ACC112 (cell line): Measurements from ENCODE around the gene SMAD3.

Experiments
- H2AFZ ChIP-seq: fragments of 200-600 bp; sonication (generic); one replicate; pipeline ENCODE4 v1.6.0; 2017; ENCODE audit warnings: antibody characterized with exemption, low read length; ENCODE audit not compliant: unreplicated experiment
- H3K27ac ChIP-seq: fragments of 200-600 bp; sonication (generic); 2 replicates; pipeline ENCODE4 v1.5.1; 2014; ENCODE audit warnings: low read depth, mild to moderate bottlenecking, antibody characterized with exemption, low read length, moderate library complexity
- H3K27me3 ChIP-seq: fragments of 200-600 bp; sonication (generic); 2 replicates; pipeline ENCODE4 v1.6.1; 2014; ENCODE audit warnings: mild to moderate bottlenecking, antibody characterized with exemption, low read length, moderate library complexity, mixed read lengths; ENCODE audit not compliant: insufficient read depth
- H3K36me3 ChIP-seq: fragments of 200-600 bp; sonication (generic); 2 replicates; pipeline ENCODE4 v1.6.1; 2016; ENCODE audit warnings: mild to moderate bottlenecking, antibody characterized with exemption, low read length, moderate library complexity, mixed read lengths; ENCODE audit not compliant: insufficient read depth
- H3K4me1 ChIP-seq: fragments of 200-600 bp; sonication (generic); one replicate; pipeline ENCODE4 v1.6.1; 2016; ENCODE audit warnings: low read length, mixed read lengths; ENCODE audit not compliant: insufficient read depth, unreplicated experiment, control insufficient read depth
- H3K4me3 ChIP-seq: fragments of 200-600 bp; sonication (generic); 2 replicates; pipeline ENCODE4 v1.5.1; 2014; ENCODE audit warnings: mild to moderate bottlenecking, low read depth, low read length
- H3K79me2 ChIP-seq: fragments of 200-600 bp; sonication (generic); one replicate; pipeline ENCODE4 v1.6.0; 2016; ENCODE audit warnings: low read length; ENCODE audit not compliant: control insufficient read depth, unreplicated experiment, insufficient read depth

Gene SMAD3

DNA sequence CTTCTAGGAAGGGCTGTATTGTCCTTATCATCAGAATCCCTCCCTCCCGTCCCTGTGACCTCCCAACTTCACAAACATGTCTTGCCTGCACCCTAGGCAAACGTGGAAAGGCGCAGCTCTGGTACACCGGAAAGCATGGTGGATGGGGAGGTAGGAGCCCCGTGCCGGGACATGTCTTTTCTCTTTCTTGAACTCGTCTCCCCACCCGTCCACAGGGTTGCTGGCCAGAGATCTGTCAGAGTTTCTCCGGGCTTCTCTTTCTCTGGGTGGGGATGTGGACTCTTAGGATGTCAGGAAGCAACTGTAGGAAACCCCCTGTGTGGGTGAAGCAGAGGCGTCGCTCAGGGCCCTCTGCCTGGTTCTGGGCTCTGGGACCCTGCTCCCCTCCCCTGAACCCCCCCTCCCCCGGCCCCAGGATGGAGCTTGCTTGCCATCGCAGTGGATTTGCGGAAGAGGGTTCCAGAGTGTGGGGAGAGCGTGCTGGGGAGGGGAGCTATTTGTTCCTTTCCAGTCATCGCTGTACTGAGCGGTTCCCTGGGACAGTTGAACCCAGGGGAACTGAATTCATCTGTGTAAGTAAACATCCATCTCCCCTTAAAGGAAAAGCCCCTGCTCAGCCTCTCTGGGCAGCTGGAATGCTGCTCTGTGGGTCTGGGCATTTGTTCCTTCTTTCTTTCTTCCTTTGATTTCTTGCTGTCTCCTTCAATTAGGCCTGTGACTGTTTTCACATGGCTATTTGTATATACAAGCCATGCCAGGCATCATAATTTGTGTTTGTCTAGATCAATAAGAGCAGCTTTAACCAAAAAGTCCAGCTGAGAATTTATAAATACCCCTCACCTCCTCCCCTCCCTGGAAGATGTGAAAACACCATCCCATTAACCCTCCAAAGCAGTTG lies 72.8 kb downstream of the SMAD3 start:
- peaks cover 98% of the 10 kb centered on the region for H3K79me2 ChIP-seq
- peaks cover 99% of the 10 kb centered on the region for H3K4me1 ChIP-seq
- no peak overlapping the region for H2AFZ ChIP-seq

DNA sequence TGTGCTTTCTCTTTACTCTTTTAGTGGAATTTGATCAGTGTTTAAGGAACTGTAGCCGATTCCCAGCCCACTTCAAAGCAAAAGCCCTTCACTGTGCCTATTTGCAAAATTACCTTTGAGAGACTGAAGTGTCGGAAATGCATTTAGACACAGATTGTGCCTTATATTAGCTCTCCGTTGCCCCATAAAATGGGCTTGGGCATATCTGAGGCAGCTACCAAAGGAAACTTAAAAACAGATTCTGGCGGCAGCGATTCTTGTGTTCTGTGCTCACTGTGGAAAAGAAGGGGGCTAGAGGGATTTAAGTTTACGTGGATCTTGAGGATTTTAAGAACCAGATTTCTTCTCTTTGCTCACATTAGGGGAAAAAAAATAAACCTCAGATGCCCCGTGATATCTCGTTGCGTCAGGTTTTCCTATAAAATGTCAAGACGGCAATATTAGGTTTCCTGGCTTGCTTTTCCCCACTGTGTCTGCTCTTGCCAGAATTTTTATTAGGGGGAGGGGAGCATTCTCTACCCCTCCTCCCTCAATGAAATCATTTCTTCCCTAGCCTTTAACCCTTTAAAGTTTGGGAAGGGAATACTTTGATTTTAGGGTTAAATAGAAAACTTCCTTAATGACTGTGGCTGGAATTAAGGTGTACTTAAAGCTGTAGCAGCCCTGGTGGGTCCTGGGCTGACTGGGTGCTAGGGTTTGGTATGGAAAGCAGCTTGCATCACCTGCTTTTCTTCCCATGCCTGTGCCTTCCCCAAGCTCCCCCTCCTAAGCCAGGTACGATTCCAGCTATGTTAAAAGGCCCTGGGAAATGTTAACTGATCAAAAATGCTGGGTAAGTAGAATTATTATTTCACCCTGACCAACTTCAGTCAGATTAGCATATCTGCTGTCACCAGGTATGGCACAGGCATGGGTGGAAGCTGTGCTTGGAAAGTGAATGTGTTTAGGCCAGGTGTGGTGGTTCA lies 73.8 kb downstream of the SMAD3 start:
- Histone ChIP-seq H3K27me3 (no peaks in the 10 kb centered on the region), H3K79me2 (peaks cover 98% of the 10 kb centered on the region), H3K4me3 (peak overlapping the region; percentile 69), H3K4me1 (peaks cover 99% of the 10 kb centered on the region), H3K27ac (peak overlapping the region; percentile 100), H2AFZ (no peak overlapping the region), H3K36me3 (no peaks in the 10 kb centered on the region; the same call in 1 of the 2 replicates)

More for the DNA sequence above, 72.8 kb downstream of the SMAD3 start:
- H3K4me3 ChIP-seq: peak overlapping the region; percentile 69
- no peaks in the 10 kb centered on the region for H3K27me3 ChIP-seq
- no peaks in the 10 kb centered on the region; the same call in 1 of the 2 replicates for H3K36me3 ChIP-seq
- H3K27ac ChIP-seq: peak overlapping the region; percentile 100

DNA sequence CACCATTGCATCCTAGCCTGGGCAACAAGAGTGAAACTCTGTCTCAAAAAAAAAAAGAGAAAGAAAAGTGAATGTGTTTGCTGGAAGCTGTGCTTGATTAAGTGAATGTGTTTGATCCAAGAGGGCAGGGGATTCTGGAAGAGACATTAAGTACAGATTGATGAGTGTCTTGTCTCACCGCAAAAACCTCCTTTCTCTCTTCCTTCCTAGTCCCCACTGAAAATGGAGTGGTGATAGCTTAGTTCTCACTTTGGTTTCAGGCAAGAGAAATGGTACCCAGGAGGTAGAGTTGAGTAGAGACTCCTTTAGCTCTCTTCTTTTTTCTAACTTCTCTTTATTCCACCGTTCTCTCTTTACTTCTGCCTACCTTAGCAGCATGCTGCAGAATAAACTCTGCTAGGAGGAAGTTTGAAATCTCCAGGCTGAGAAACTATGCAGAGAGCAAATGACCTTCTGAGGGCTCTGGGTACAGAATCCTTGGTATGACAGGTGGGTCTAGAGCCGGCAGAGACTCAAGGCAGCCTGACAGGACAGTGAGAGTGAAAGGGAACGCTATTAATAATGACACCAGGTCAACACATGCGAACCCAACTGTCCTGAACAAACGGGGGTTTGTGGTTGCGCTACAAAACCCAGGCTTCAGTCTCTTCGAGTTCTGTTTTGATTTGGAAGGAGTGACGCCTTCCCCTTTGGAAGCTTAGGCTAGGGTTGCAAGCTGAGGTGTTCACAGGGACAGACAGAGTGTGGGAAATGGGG lies 74.9 kb downstream of the SMAD3 start:
- peaks cover 98% of the 10 kb centered on the region for H3K79me2 ChIP-seq

DNA sequence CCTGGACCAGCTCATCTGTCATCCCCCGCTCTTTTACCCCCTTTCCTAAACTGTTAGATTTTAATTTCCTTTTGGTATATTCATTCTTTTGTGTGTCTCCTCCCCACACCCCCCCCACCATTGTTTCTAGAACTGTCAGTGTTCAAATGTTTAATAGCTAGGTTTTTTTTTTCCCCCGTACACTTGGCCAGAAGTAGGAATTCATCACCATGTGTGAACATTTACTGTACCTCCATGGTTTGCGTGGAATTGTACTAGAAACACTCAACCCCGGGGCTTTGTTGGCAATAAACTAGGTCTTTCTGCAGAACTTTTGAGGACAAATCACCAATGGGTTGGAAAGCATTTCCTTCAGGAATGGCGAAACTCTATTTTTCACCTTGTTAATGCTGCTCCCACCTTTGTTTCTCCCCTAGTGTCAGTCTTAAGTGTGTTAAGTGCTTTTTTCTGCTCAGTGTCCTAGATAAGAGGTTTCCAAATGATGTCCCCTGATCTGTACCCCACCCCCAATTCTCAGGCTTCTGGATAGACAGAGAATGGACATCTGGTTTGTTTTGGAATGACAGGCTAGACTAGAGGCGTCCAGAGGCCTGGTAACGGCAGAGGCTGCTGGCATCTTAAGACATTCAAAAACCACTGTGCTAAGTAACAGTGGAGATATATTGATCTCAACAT lies 76.8 kb downstream of the SMAD3 start:
- H2AFZ ChIP-seq: no peak overlapping the region
- H3K36me3 ChIP-seq: no peaks in the 10 kb centered on the region; the same call in 1 of the 2 replicates
- peak overlapping the region; percentile 6; the same call in 1 of the 2 replicates for H3K4me3 ChIP-seq
- no peaks in the 10 kb centered on the region for H3K27me3 ChIP-seq
- H3K79me2 ChIP-seq: peaks cover 94% of the 10 kb centered on the region
- H3K27ac ChIP-seq: peak overlapping the region; percentile 99
- peaks cover 100% of the 10 kb centered on the region for H3K4me1 ChIP-seq

More for the DNA sequence above, 74.9 kb downstream of the SMAD3 start:
- Histone ChIP-seq H3K4me3 (no peak overlapping the region), H3K4me1 (peaks cover 99% of the 10 kb centered on the region), H3K27me3 (no peaks in the 10 kb centered on the region), H3K27ac (peak overlapping the region; percentile 99), H3K36me3 (no peaks in the 10 kb centered on the region; the same call in 1 of the 2 replicates), H2AFZ (no peak overlapping the region)

DNA sequence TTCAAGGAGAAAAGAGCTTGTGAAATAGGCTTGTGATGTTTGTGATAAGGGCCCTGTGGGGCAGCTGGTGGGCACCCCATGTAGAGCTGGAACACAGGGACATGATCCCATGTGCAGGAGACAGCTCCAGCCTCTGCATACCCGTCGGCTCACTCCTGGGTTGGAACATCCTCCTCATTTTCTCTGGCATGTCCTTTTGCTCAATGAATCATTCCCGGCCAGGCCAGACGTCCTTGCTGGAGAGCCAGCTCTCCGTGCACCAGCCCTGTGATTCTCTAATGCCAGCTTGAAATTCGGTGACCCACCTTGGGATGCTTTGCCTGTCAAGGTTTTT lies 77.3 kb downstream of the SMAD3 start:
- H3K27ac ChIP-seq: peak overlapping the region; percentile 99
- H3K36me3 ChIP-seq: no peaks in the 10 kb centered on the region; the same call in 1 of the 2 replicates
- peaks cover 94% of the 10 kb centered on the region for H3K79me2 ChIP-seq
- H2AFZ ChIP-seq: no peak overlapping the region
- peak overlapping the region; percentile 6; the same call in 1 of the 2 replicates for H3K4me3 ChIP-seq
- no peaks in the 10 kb centered on the region for H3K27me3 ChIP-seq
- peaks cover 100% of the 10 kb centered on the region for H3K4me1 ChIP-seq

DNA sequence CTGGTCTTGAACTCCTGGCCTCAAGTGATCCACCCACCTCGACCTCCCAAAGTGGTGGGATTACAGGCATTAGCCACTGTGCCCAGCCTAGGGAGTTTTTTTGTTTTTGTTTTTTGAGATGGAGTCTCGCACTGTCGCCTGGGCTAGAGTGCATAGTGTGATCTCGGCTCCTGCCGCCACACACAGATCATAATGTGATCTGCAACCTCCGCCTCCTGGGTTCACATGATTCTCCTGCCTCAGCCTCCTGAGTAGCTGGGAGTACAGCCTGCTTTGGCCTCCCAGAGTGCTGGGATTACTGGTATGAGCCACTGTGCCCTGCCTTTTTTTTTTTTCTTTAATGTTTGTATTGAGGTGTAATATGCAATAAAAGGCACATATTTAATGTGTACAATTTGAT lies 78.2 kb downstream of the SMAD3 start:
- Histone ChIP-seq H3K4me3 (no peak overlapping the region), H3K27me3 (no peaks in the 10 kb centered on the region), H3K36me3 (no peaks in the 10 kb centered on the region; the same call in 1 of the 2 replicates), H3K79me2 (peaks cover 94% of the 10 kb centered on the region), H3K27ac (peak overlapping the region; percentile 99), H3K4me1 (peaks cover 100% of the 10 kb centered on the region), H2AFZ (no peak overlapping the region)

DNA sequence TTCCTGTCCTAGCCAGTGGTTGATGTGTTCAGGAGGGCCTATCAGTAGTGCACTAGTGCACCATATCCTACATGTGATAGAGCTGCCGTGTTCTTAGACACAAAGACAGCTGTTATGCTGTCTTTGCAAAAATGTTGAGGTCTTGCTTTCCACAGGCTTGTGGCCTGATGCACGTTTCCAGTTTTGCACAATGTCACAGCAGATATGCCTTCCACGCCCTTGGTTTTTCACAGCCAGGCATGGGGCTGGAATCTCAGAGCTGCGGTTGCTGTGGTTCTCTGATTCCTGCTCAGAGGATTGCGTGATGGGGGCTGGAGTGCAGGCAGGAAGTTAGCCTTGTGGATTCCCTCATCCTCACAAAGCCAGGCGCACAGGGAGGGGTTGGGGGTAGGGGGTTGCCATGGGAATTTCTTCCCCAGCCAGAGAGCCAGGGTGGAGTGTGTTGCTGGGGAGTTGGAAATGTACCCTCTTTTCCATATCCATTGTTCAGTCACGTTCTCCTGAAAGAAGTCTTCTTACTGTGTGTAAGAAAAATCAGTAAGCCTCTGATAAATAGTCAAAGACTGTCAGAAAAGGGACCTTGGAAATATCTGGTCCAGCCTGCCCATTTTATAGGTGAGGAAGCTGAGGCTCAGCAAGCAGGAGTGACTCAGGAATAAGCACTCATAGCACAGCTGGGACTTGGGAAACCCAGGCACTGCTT lies 79.4 kb downstream of the SMAD3 start:
- peaks cover 94% of the 10 kb centered on the region for H3K79me2 ChIP-seq
- H2AFZ ChIP-seq: no peak overlapping the region
- H3K27me3 ChIP-seq: no peaks in the 10 kb centered on the region
- no peaks in the 10 kb centered on the region; the same call in 1 of the 2 replicates for H3K36me3 ChIP-seq
- no peak overlapping the region for H3K4me3 ChIP-seq
- peak overlapping the region; percentile 99 for H3K27ac ChIP-seq
- peaks cover 100% of the 10 kb centered on the region for H3K4me1 ChIP-seq

DNA sequence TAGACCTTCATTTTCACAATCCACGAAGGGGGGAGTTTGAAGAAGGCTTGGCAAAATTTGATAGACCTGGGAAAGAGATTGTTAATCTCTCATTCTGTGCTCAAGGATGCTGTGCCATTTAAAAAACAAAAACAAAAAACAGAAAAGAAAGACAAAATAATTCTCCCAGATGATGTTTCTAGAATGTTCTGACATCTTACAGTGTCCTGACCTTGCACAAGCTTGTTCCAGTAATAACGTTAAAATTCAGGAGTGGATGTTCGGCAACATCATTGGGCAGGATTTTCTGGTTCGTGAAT lies 79.9 kb downstream of the SMAD3 start:
- Histone ChIP-seq H3K27me3 (no peaks in the 10 kb centered on the region), H3K36me3 (no peaks in the 10 kb centered on the region; the same call in 1 of the 2 replicates), H3K4me1 (peaks cover 98% of the 10 kb centered on the region), H3K27ac (peak overlapping the region; percentile 99), H3K79me2 (peaks cover 91% of the 10 kb centered on the region), H3K4me3 (no peak overlapping the region), H2AFZ (no peak overlapping the region)

DNA sequence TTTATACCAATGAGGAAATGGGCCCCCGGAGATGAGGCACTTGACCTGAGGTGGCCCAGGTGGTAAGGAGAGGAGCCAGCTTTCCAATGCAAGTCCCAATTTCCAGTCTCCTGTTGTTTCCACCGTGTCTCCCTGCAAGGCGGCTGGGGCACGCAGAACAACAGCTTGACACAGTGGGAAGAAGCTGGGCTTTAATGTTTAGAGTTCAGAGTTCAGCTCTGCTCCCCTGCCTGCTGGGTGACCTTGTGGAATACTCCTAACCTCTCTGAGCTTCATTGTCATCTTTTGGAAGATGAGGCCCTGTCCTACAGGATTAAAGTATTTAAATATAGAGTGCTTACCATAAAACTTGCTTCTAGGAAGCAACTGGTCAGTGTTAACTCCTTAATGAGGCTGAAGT lies 80.3 kb downstream of the SMAD3 start:
- Histone ChIP-seq H3K4me3 (no peak overlapping the region), H3K36me3 (no peaks in the 10 kb centered on the region), H3K4me1 (peaks cover 94% of the 10 kb centered on the region), H3K27ac (peak overlapping the region; percentile 99), H2AFZ (no peak overlapping the region), H3K79me2 (peaks cover 86% of the 10 kb centered on the region), H3K27me3 (no peaks in the 10 kb centered on the region)
